ENCODE results near the gene NKTR. TPM values are rescaled to one million over a fixed set of nuclear protein-coding genes. Genes with fewer than 3 reads are reported as not detected.

NKTR gene
- total RNA-seq, 1 donor from 2014 or later = 92.1 TPM

DNA sequence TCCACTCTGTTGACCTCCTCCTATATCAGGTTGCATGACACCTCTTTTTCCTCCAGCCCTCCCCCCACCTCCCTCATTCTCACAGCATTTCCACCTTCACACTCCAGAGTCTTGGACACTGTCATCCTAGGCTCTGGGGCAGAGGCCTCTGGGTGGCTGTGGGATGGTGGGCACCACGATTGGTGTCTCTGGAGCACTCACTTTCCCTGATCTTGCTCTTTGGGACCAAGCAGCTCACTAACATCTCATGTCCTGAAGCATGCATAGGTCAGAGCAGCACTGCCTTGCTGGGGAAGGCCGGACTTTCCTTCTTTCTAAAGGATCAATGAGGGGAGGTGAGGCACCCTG, 67.9 kb downstream of the NKTR start:
- Histone ChIP-seq H3K36me3 (no peaks in the 10 kb centered on the region), H3K27me3 (no peaks in the 10 kb centered on the region), H3K27ac (no peak overlapping the region), H3K4me3 (no peak overlapping the region), H3K4me1 (peaks cover 8% of the 10 kb centered on the region), H3K9me3 (no peaks in the 10 kb centered on the region)
- intact Hi-C loops (cut with DNase I) = no loop called here
- DNase-seq (no peak), ATAC-seq (no peak)
- TF ChIP-seq, protein P1, sequence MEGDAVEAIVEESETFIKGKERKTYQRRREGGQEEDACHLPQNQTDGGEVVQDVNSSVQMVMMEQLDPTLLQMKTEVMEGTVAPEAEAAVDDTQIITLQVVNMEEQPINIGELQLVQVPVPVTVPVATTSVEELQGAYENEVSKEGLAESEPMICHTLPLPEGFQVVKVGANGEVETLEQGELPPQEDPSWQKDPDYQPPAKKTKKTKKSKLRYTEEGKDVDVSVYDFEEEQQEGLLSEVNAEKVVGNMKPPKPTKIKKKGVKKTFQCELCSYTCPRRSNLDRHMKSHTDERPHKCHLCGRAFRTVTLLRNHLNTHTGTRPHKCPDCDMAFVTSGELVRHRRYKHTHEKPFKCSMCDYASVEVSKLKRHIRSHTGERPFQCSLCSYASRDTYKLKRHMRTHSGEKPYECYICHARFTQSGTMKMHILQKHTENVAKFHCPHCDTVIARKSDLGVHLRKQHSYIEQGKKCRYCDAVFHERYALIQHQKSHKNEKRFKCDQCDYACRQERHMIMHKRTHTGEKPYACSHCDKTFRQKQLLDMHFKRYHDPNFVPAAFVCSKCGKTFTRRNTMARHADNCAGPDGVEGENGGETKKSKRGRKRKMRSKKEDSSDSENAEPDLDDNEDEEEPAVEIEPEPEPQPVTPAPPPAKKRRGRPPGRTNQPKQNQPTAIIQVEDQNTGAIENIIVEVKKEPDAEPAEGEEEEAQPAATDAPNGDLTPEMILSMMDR (IDR thresholded peaks at IDR 0.05) = no peak

DNA sequence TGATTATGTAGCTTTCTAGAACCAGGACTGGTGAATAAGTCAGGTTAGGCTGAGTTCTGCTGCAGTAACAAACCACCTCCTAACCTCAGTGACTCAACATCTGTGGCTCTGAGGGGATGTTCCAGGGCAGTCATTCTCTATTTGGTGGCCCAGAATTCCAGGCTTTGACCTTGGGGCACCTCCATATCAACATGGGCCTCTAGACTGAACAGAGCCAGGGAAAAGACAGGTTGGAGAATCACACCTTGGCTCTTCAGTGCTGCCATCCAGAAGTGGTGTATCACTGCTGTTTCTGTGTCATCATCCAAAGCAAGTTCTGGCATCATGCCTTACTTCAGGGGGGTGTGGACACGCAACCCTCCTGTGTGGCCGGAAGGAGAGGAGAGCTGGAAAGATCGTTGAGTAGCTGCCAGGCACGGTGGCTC, 68.3 kb downstream of the NKTR start:
- H3K9me3 ChIP-seq = no peaks in the 10 kb centered on the region
- DNase-seq = no peak
- H3K4me1 ChIP-seq = peaks cover 8% of the 10 kb centered on the region
- H3K36me3 ChIP-seq = no peaks in the 10 kb centered on the region
- intact Hi-C loops (cut with DNase I) = no loop called here
- H3K27ac ChIP-seq = no peak overlapping the region
- H3K27me3 ChIP-seq = no peaks in the 10 kb centered on the region
- H3K4me3 ChIP-seq = no peak overlapping the region
- TF ChIP-seq, protein P1 (IDR thresholded peaks at IDR 0.05) = no peak
- ATAC-seq = no peak

GRCh38 chr3:42670051-42670576, 69.6 kb downstream of the NKTR start:
- H3K4me1 ChIP-seq = peaks cover 8% of the 10 kb centered on the region
- DNase-seq = no peak
- H3K9me3 ChIP-seq = no peaks in the 10 kb centered on the region
- H3K27ac ChIP-seq = no peak overlapping the region
- no peak for ATAC-seq
- intact Hi-C loops (cut with DNase I) = no loop called here
- TF ChIP-seq, protein P1 (IDR thresholded peaks at IDR 0.05) = no peak
- H3K27me3 ChIP-seq = no peaks in the 10 kb centered on the region
- H3K36me3 ChIP-seq = no peaks in the 10 kb centered on the region
- no peak overlapping the region for H3K4me3 ChIP-seq

DNA sequence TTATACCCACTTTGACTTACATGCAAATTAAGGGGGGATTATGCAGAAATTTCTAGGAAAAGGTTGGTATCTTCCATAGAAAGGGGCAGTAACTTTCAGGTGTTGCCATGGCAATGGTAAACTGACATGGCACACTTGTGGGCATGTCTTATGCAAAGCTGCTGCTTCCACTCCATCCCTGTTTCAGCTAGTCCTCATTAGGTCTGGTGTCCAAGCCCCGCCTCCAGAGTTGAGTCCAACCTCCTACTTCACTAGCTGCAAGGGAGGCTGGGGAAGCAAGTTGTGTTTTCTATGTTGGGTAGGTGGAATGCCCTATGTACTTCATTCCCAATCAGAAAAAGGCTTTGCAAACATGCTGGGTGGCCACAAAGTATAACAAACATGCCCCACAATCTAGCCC, 70.2 kb downstream of the NKTR start:
- no peak overlapping the region for H3K4me3 ChIP-seq
- H3K4me1 ChIP-seq = peaks cover 8% of the 10 kb centered on the region
- no peaks in the 10 kb centered on the region for H3K27me3 ChIP-seq
- H3K36me3 ChIP-seq = no peaks in the 10 kb centered on the region
- intact Hi-C loops (cut with DNase I) = no loop called here
- H3K9me3 ChIP-seq = no peaks in the 10 kb centered on the region
- ATAC-seq (no peak), DNase-seq (no peak)
- TF ChIP-seq, protein P1 (IDR thresholded peaks at IDR 0.05) = no peak
- no peak overlapping the region for H3K27ac ChIP-seq

DNA sequence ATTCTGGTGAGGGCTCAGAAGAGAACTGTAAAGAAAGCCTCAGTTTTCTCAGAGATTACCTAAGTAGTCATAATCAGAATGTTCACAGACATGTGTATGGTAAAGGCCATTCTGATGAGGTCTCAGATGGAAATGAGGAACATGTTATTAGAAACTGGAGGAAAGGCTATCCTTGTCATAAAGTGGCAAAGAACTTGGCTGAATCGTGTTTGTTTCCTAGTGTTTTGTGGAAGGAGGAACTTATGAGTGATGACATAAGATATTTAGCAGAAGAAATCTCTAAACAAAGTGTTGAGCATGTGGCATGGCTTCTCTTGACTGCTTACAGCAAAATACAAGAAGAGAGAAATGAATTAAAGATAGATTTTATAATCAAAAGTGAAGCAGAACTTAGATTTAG, 72.0 kb downstream of the NKTR start:
- Histone ChIP-seq H3K27ac (no peak overlapping the region), H3K36me3 (no peaks in the 10 kb centered on the region), H3K4me1 (peaks cover 3% of the 10 kb centered on the region), H3K27me3 (no peaks in the 10 kb centered on the region), H3K9me3 (no peaks in the 10 kb centered on the region), H3K4me3 (no peak overlapping the region)
- DNase-seq (no peak), ATAC-seq (peak; percentile 57)
- intact Hi-C loops (cut with DNase I) = no loop called here
- TF ChIP-seq, protein P1 (IDR thresholded peaks at IDR 0.05) = no peak

DNA sequence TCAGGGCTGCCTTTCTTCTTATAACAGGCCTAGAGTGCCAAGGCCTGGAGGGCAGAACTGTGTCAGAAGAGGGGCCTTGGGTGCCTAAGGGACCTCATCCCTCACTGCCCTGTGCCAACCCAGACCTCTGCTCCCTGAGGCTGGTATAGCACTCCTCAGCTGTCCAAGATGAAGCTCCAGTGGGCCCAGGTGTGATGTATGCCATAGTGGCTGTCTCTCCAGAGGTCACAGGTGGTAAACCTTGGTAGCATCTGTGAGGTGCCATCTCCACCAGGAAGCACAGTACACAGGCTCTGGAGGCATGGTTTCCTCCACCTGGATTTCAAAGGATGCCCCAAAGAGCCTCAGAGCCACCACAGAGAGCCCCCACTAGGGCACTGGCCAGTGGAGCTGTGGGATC, 72.6 kb downstream of the NKTR start:
- no peaks in the 10 kb centered on the region for H3K4me1 ChIP-seq
- TF ChIP-seq, protein P1 (IDR thresholded peaks at IDR 0.05) = no peak

More for the DNA sequence above, 72.6 kb downstream of the NKTR start:
- no peaks in the 10 kb centered on the region for H3K36me3 ChIP-seq
- DNase-seq (peak; percentile 34), ATAC-seq (no peak)
- H3K9me3 ChIP-seq = no peaks in the 10 kb centered on the region
- no peak overlapping the region for H3K4me3 ChIP-seq
- intact Hi-C loops (cut with DNase I) = no loop called here
- no peak overlapping the region for H3K27ac ChIP-seq
- H3K27me3 ChIP-seq = no peaks in the 10 kb centered on the region
